GM18508 (cell line): ENCODE results near the gene CXCL8.
"Not testable (repeated sequence)": the region's sequence is repeated elsewhere in the genome, so short reads cannot be mapped to it uniquely, and the experiment has no call there.

Experiments
- ATAC-seq: cut with Tn5 transposase; IDR thresholded peaks from one replicate; pipeline ENCODE4 v1.9.1; 2021; ENCODE audit warnings: moderate number of reproducible peaks; ENCODE audit not compliant: insufficient read depth, unreplicated experiment

The CXCL8 gene

DNA sequence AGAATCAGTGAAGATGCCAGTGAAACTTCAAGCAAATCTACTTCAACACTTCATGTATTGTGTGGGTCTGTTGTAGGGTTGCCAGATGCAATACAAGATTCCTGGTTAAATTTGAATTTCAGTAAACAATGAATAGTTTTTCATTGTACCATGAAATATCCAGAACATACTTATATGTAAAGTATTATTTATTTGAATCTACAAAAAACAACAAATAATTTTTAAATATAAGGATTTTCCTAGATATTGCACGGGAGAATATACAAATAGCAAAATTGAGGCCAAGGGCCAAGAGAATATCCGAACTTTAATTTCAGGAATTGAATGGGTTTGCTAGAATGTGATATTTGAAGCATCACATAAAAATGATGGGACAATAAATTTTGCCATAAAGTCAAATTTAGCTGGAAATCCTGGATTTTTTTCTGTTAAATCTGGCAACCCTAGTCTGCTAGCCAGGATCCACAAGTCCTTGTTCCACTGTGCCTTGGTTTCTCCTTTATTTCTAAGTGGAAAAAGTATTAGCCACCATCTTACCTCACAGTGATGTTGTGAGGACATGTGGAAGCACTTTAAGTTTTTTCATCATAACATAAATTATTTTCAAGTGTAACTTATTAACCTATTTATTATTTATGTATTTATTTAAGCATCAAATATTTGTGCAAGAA is 2.3 kb downstream of the CXCL8 start:
- no peak for ATAC-seq

DNA sequence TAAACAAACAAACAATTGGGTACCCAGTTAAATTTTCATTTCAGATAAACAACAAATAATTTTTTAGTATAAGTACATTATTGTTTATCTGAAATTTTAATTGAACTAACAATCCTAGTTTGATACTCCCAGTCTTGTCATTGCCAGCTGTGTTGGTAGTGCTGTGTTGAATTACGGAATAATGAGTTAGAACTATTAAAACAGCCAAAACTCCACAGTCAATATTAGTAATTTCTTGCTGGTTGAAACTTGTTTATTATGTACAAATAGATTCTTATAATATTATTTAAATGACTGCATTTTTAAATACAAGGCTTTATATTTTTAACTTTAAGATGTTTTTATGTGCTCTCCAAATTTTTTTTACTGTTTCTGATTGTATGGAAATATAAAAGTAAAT is 2.9 kb downstream of the CXCL8 start:
- ATAC-seq: no peak

DNA sequence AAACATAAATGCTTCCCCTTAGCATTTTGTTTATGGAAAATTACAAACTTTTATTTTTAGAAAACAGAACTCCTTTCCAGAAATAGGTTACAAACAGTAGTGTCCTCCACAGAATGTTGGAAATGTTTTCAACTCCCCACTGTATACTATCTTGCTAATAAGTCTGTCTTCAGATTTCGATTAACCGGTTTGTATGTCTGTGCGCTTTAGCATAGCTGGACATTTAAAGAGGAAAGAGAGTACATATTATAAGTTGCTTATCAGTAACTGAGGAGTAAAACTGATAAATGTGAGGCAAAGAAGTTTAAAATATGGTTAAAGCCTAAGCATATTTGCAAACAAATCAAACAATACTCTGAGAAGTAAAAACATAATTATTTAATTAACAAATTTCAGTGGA is 3.4 kb downstream of the CXCL8 start:
- no peak for ATAC-seq

DNA sequence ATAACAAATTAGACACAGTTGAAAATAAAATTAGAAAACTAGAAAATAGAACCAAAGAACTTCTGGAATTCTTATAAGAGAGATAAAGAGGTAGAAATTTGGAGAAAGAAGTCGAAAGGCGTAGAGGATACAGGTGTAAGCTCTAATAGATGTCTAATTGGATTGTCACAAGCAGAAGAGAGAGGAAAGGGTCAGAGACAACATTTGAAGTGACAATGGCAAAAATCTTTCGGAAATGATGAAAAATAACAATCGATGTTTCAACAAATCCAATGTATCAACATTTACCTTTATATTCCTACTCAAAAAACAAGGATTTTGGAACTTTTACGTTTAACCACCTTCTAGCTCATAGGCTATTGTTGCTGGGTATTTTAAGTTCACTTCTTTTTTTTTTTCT is 3.8 kb downstream of the CXCL8 start:
- no peak for ATAC-seq

DNA sequence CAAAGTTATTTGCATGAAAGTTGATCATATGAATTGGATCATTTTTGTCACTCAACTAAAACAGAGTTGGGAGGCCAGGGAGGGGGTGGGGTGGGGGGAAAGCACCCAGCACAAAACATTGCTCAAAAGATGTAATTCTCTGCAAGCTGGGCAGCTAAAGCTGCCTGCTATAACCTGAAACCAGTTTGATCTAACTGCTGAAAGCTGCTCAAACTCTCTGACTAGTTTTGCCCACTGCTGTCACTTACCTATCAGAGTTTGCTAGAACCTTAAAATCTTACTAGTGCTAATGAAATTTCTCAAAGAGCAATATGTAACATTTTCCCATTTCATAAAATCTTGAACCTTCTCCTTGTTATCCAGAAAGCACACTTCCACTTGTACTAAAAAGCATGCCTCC is 10.4 kb downstream of the CXCL8 start:
- no peak for ATAC-seq

DNA sequence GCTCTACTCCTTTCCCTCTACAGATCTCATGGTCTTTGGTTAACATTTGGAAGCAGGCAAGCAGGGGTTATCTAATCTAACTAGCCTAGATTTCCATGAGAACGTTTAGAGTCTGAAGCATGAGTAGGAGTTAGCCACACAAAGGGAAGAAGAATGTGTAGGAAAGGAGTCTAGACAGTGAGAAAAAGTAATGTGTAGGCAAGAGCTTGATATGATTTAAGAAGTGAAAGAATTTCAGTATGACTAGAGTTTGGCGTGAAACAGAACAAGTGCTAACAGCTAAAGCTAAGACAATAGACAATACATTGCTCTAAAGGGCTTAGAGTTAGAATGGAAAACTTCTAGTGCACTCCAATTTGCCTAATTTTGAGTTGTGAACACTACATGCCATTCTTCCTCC is 10.8 kb downstream of the CXCL8 start:
- no peak for ATAC-seq

DNA sequence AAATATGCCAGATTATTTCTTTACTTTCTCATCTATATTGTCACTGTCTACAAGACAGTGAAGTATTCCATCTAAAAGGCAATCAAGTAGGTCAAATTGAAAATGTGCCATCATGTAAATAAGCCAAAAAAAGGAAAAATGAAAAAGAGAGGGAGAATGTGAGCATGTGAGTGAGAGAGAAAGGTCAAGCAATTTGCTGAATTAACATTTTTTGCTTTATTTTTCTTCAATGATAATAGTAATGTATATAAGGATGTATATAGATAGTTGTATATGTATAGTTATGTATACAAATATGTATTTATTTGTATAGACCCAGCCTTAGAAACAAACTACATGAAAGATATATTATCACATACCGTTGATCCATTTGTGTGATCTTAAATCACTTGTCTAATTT is 11.5 kb downstream of the CXCL8 start:
- no peak for ATAC-seq

DNA sequence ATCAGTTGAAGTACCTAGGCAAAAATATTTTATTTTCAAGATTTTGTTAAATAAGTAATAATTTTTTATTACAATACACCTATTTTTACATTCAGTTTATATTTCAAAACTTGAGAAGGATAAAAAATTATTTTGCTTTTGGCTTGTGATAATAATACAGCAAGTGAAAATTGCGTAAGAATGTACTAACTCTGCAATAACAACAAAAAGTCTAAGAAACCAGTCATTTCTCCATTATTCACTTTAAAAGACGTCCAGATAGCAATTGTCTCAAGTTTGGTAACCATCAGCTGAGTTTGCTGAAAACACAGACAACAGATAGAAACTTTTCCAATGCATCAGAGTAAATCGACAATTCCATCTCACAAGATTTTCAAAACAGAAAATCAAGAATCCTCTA is 12.1 kb downstream of the CXCL8 start:
- no peak for ATAC-seq

DNA sequence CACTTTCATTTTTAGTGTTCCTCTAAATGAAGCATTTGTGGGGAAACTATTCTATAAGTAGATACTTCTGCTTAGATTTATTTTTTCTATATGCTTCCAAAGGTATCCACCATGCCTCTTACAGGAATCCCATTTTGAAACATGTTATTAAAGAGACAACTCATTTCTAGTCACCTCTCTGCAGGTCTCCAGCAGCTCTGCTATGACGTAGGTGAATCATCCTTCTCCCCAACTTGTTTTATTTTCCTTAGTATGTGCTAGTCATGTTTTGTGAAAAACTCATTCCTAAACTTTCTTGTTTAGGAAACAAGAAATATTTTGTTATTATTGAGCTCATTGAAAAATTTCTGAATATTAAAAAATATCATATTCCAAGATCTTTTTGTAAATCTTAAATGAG is 12.8 kb downstream of the CXCL8 start:
- no peak for ATAC-seq

DNA sequence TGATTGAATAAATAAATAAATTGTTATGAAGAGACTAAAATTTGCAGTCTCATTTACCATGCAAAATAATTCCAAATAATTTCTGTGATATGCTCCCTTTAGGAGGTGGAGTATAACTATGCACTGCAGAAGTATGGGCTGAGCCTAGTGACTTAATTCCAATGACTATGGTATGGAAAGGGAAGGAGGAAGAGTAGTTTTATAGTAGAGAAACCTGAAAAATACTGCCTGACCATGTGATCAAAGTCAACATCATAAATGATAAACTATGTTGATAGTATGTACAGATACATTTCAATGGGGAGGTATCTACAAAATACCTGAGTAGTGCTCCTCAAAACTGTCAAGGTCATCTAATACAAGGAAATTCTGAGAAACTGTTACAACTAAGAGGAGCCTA is 14.6 kb downstream of the CXCL8 start:
- no peak for ATAC-seq

DNA sequence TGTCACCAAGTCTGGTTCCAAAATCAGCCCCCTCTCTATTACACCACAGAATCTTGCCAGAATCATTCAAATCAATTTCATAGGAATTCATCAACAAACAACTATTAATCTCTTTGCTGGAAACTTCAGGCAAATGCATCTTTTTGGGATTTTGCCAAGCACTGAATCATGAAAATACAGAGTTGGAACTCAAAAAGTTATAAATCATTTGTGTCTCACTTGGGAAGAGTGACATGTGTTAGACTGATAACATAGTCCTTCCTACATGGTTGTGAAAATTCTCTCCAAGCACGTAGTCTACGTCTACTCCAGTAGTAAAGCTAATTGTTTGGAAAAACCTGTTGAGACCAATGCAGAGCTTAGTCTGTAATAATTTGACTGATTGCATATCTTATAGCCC is 19.0 kb downstream of the CXCL8 start:
- no peak for ATAC-seq

DNA sequence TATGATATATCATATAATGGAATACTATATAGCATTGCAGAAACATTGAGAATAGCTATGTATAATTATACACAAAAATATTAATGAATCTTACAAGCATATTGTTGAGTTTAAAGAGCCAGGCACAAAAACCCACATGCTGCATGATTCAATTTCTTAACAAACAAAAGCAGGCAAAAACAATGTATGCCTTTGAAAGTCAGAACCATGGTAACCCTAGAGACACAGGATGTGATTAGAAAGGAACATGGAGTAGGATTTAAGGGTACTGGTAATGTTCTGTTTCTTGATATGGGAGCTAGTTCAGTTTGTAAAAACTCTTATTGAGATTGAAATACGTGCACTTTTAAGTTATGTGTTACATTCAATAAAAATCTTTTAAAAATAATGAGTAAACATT is 21.5 kb downstream of the CXCL8 start:
- no peak for ATAC-seq

DNA sequence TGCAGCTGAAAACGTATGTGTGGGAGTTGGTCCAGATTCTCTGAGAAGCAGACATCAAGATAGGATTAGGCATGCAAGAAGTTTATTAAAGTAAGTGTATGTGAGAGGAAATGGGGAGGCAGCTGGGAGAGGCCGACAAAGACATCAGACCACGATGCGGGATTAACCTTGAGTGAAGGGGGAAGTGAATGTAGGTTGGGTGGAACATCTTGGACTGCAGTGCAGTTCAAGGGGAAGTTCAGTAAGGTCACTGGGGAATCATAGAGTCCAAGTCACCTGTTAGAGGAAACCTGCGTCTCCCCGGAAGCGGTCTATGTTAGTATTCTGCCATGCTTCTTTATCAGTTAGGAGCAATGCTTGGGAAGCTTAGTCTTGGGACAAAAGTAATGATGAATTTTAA is 22.0 kb downstream of the CXCL8 start:
- ATAC-seq: no peak

DNA sequence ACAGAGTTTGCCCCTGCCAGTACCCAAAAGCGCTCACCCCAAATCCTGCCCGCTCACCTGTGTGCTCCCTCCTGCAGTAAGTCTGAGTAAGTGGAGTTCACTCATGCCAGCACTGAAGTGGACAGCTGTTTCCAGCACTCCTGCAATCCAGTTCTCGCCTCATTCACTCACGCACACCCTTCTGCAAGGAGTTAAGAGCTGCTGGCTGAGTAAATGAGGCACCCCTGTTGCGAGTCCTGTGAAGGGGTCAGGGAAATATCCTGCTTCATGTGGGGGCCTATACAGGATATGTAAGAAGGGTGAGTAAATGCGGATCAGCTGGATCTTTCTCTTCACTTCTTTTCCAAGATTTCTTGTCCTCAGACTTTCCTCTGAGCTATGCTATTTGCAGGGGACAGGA is 23.5 kb downstream of the CXCL8 start:
- no peak for ATAC-seq

DNA sequence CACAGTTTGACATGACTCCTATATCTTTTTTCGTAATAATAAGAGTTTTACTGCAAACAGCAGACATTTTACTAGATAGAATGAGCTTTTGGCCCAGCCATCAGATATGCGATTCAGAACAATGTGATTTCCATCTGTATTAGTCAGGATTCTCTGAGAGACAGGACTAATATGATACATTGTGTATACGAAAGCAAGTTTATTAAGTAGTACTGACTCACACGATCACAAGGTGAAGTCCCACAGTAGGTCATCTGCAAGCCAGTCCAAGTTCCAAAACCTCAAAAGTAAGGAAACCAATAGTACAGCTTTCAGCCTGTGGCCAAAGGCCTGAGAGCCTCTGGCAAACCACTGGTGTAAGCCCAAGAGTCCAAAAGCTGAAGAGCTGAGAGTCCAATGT is 24.1 kb downstream of the CXCL8 start:
- ATAC-seq: no peak

DNA sequence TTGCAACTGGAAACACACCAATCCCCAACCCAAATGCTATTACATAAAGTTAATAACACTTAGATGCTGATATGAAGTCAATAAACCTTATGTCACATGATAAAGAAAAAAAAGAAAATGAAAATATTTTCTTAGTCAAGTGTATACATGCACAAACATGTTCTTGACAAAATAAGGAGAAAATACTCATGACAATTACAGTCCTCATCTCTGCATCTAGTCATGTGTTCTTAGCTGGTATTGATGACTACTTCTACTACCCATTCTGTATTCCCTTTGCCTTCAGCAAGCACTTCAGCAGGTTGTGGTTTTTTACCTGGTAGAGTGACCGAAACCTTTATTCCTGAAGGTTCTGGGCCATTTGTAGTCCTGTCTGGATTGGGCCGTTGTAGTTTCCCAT is 24.9 kb downstream of the CXCL8 start:
- ATAC-seq: no peak

DNA sequence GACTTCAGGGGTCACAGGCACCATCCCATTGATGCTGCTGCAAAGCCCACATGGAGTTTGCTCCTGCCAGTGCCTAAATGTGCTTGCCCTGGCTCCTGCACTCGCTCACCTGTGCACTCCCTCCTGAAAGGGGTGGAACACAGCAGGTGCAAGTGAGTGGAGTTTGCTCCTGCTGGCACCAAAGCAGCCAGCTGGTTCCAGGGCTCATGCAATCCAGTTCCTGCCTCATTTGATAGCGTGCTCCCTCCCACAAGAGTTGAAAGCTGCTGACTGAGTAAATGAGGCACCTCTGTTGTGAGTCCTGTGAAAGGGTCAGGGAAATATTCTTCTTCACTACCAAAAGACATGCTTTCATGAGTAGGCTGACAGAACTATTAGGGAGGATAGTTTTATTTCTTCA is 30.5 kb downstream of the CXCL8 start:
- ATAC-seq: no peak

DNA sequence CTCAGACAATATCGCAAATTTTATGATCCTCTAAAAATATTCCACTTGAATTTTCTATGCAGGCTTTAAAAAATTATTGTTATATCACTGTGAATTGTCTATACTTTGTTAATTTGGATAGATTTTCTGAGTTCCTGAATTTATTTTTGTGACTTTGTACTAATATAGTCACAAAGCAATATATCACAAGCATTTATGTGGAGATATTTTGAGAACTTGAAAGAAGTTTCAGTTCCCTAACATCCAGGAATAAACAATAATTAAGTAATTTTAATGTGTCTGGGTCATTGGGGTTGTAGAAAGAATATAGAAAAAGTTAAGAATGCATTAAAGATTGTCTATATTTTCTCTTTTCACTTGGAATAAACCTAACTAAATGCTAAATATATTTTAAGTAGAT is 32.0 kb downstream of the CXCL8 start:
- no peak for ATAC-seq

DNA sequence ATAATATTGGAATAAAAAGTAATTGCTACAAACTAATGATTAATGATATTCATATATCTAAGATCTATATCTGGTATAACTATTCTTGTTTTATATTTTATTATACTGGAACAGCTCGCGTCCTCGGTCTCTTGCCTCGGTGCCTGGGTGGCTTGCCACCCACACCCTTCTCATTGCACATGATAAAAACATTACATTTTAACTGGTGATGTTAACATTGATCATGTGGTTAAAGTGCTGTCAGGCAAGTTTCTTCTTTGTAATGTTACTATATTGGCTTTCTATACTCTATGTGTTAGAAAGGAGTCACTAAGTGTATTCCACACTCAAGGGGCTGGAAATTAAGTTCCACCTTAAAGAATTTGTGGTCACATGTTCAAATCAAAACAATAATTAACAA is 34.0 kb downstream of the CXCL8 start:
- not testable (repeated sequence) for ATAC-seq

DNA sequence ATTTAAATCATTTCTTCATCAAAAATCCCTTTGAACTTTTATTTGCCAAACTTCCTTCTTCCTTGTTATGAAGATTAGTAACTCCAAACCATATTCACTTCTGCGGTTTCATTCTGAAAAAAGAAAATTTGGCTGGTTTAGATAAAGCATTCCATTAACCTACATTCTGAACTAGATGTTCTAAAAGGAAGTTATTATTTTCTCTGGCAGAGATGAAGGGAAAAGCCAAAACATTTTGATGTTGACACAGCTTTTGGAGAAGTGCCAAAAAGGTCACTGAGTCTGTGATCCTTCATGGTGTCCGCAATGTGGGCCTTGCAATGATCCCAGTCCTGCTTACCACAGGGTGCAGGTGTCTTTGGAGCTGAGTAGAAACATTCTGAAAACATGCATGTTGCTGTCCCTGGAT is 36.0 kb downstream of the CXCL8 start:
- no peak for ATAC-seq

DNA sequence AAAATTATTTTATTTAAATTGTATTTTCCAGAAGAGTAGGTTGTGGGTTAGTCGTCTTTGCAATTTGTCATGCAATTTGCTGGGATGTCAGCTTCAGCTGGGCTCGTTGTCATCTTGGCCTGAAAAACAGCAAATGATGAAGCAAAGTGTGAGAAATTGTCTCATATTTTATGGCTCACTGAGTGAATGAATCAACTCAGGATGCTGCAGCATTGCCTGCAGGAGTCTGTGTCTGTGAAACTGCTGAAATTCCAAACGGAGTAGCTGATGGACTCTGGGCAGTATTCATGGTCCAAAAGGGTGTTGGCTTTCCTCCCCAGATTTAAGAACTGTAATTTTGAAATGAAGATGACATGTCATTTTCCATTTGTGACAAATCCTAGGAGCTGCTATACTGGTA is 37.2 kb downstream of the CXCL8 start:
- no peak for ATAC-seq

DNA sequence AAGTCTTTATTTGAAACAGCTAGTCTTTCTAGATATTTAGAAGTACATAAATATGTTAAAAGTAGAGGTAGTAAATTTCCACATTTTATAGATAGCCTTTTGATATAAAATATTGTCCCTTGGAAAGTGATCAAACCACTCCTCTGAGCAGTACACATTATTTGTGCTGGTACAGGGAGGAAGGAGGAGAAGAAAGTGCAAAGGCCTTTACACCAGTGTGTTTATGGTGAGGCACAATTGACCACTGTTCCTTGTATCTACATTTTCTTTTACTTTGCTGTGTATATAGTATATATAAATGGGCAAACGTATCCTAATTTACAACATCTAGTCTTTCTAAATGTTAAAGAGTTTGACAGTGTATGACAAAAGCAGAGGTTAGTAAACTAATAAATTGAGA is 39.9 kb downstream of the CXCL8 start:
- no peak for ATAC-seq

DNA sequence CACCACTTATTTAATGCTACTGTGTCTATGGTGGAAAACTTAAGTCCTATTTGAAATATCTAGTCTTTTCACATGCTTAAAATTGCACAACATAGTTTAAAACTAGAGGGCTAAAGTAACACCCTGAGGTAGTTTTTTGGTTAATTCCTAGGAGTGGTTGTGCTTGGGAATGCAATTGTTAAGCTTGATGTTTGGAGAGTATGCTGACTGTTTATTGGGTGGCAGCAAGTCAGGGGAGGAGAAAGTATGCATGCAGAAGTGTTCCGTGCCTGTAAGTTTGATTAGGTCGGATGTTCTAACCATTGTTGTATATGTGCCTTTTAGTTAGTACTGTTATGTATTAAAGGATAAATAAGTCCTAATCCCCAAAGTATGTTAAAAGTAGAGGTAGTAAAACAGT is 40.5 kb downstream of the CXCL8 start:
- ATAC-seq: no peak
